ENCODE data around the gene KCNAB2.

GRCh38 chr1:5996641-5997270 is 48.9 kb upstream of the KCNAB2 start:
- TF ChIP-seq CTCF (IDR thresholded peaks at IDR 0.05) (no peak), POLR2A (IDR thresholded peaks at IDR 0.05) (no peak)
